ENCODE measurements around the gene PGF.

Gene PGF

GRCh38 chr14:74978416-74978947, 23.1 kb upstream of the PGF start:
- peak; percentile 4 for DNase-seq (ENCODE audit: low spot score)

GRCh38 chr14:74977901-74978385, 22.5 kb upstream of the PGF start:
- DNase-seq (ENCODE audit: low spot score): no peak

- DNase-seq (ENCODE audit: low spot score): no peak
Measured at GRCh38 chr14:74977164-74977900, 21.9 kb upstream of the PGF start.

GRCh38 chr14:74976264-74977113, 21.1 kb upstream of the PGF start:
- DNase-seq (ENCODE audit: low spot score): no peak

GRCh38 chr14:74975059-74975810, 19.8 kb upstream of the PGF start:
- DNase-seq (ENCODE audit: low spot score): no peak

GRCh38 chr14:74974364-74975058, 19.1 kb upstream of the PGF start:
- no peak for DNase-seq (ENCODE audit: low spot score)

GRCh38 chr14:74973905-74974363, 18.5 kb upstream of the PGF start:
- DNase-seq (ENCODE audit: low spot score): no peak

GRCh38 chr14:74973003-74973653, 17.7 kb upstream of the PGF start:
- DNase-seq (ENCODE audit: low spot score): no peak

GRCh38 chr14:74968811-74969210, 13.4 kb upstream of the PGF start:
- DNase-seq (ENCODE audit: low spot score): no peak

GRCh38 chr14:74965486-74966153, 10.2 kb upstream of the PGF start:
- no peak for DNase-seq (ENCODE audit: low spot score)

- DNase-seq (ENCODE audit: low spot score): no peak
Measured at GRCh38 chr14:74964787-74965485, 9.5 kb upstream of the PGF start.

GRCh38 chr14:74963705-74964271, 8.4 kb upstream of the PGF start:
- no peak for DNase-seq (ENCODE audit: low spot score)

- no peak for DNase-seq (ENCODE audit: low spot score)
Measured at GRCh38 chr14:74963178-74963704, 7.8 kb upstream of the PGF start.

- DNase-seq (ENCODE audit: low spot score): no peak
Measured at GRCh38 chr14:74962493-74962892, 7.1 kb upstream of the PGF start.

GRCh38 chr14:74962046-74962445, 6.6 kb upstream of the PGF start:
- no peak for DNase-seq (ENCODE audit: low spot score)

- DNase-seq (ENCODE audit: low spot score): no peak
Measured at GRCh38 chr14:74961238-74961911, 6.0 kb upstream of the PGF start.

- no peak for DNase-seq (ENCODE audit: low spot score)
Measured at GRCh38 chr14:74960736-74961135, 5.3 kb upstream of the PGF start.

GRCh38 chr14:74959596-74960180, 4.3 kb upstream of the PGF start:
- no peak for DNase-seq (ENCODE audit: low spot score)

Measured in AG08396 (cell line).